Psoas muscle (tissue), 8 donors: ENCODE measurements around the gene MAPK9. TPM values are rescaled to one million over a fixed set of nuclear protein-coding genes. Genes with fewer than 3 reads are reported as not detected.
"Not testable (repeated sequence)": the region's sequence is repeated elsewhere in the genome, so short reads cannot be mapped to it uniquely, and the experiment has no call there.

Experiments
- ATAC-seq, 4 donors: fragments of 200-7000 bp; cut with Tn5 transposase; one replicate each; pipeline ENCODE4 v1.9.1; 2020; ENCODE audit warnings: moderate library complexity in 3 of 4, mild to moderate bottlenecking in 2 of 4
- DNase-seq, 2 donors: peaks; one replicate each; pipeline ENCODE4 v3.0.0-alpha.2; 2020
- H3K27ac ChIP-seq: fragments of 200-600 bp; one replicate; pipeline ENCODE4 v1.8.0; 2022
- H3K27me3 ChIP-seq, 3 donors: fragments of 200-600 bp in 1 of 3; one replicate each; pipeline versions ENCODE4 v1.6.1 to v1.8.0; 2013 to 2022; ENCODE audit warnings: low read length in 2 of 3, mild to moderate bottlenecking in 2 of 3, moderate library complexity in 1 of 3; ENCODE audit not compliant: insufficient read depth in 3 of 3
- H3K36me3 ChIP-seq, 2 donors: fragments of 200-600 bp in 1 of 2; one replicate each; pipeline versions ENCODE4 v1.6.1 to v1.8.0; 2013 to 2022; ENCODE audit warnings: low read depth in 1 of 2, mild to moderate bottlenecking in 1 of 2, moderate library complexity in 1 of 2; ENCODE audit not compliant: insufficient read depth in 1 of 2
- H3K4me1 ChIP-seq: fragments of 200-600 bp; one replicate; pipeline ENCODE4 v1.8.0; 2022
- H3K4me3 ChIP-seq: fragments of 200-600 bp; one replicate; pipeline ENCODE4 v1.8.0; 2022; ENCODE audit warnings: mild to moderate bottlenecking
- H3K9me3 ChIP-seq: fragments of 200-600 bp; one replicate; pipeline ENCODE4 v1.8.0; 2022
- CTCF ChIP-seq: fragments of 200-600 bp; IDR thresholded peaks from one replicate; pipeline ENCODE4 v1.8.0; 2022; ENCODE audit warnings: antibody characterized with exemption
- WGBS, 3 donors: extraction: QIAGEN DNeasy Blood & Tissue Kit; methylation state at CpG; one replicate each; pipeline versions ENCODE4 v1.1.6 to v1.1.7; 2013; 5-methylcytosine and 5-hydroxymethylcytosine counted together
- intact Hi-C, 2 donors: fragments of 100-400 bp; cut with DNase I; formaldehyde crosslinking; loops; one replicate each; pipeline versions ENCODE4 v1.11.0 to v1.14.2; 2022
- polyA plus RNA-seq, 3 donors: library from polyadenylated mRNA; stranded (reverse); fragments of 200-250 nt; gene quantifications; one replicate each; pipeline ENCODE4 v1.2.3, GENCODE V29; 2013
- total RNA-seq, 4 donors: library from RNA; stranded (reverse); fragmentation: NEBNext Ultra II Directional in 2 of 4; extraction: Animal tissue kit (Norgen Biotek cat#: 25700) in 2 of 4; gene quantifications; one replicate each; pipeline versions ENCODE4 v1.2.1 to v1.2.4, GENCODE V29; 2021 to 2023
- donor health status: healthy with polysubstance abuse.
- donor health status: DM: no; HTN: no; CAD: no; lungs with moderate emphysema.
- donor health status: Bipolar disorder and iron deficiency.
- donor health status: healthy.
- donor health status: DM: yes; HTN: yes; CAD: no.
- donor health status: DM: no; HTN: no; CAD: no.
- donor health status: DM: no; HTN: no; CAD: no.
- donor health status: DM: yes; HTN: yes; CAD: no.

The MAPK9 gene
- total and polyA plus RNA-seq, 7 donors, result 16.1 to 40.1 (median 34.3) TPM

GRCh38 chr5:180301253-180301652 lies 9.4 kb upstream of the MAPK9 start:
- DNase-seq, result no peak
- no peak for ATAC-seq

GRCh38 chr5:180299526-180299925 lies 7.6 kb upstream of the MAPK9 start:
- no peak for TF ChIP-seq CTCF
- Histone ChIP-seq H3K4me1 (no peaks in the 10 kb centered on the region), H3K4me3 (no peak overlapping the region), H3K9me3 (no peaks in the 10 kb centered on the region), H3K36me3 (no peaks in the 10 kb centered on the region), H3K27me3 (peaks cover 0 to 2% (median 0%) of the 10 kb centered on the region in 3 donors), H3K27ac (no peak overlapping the region)
- ATAC-seq (no peak), DNase-seq (no peak)
- WGBS, 3 donors, result 61 to 82% (median 82%) methylated on average over 3 of the region's 3 CpGs
- intact Hi-C loops, result no loop called here

More at GRCh38 chr5:180301253-180301652, 9.4 kb upstream of the MAPK9 start:
- Histone ChIP-seq H3K36me3 (no peaks in the 10 kb centered on the region), H3K9me3 (no peaks in the 10 kb centered on the region), H3K27ac (no peak overlapping the region), H3K4me3 (no peak overlapping the region), H3K4me1 (no peaks in the 10 kb centered on the region), H3K27me3 (peaks cover 0 to 2% (median 0%) of the 10 kb centered on the region in 3 donors)
- intact Hi-C loops, result no loop called here
- no peak for TF ChIP-seq CTCF
- 63 to 70% (median 65%) methylated on average over 4 of the region's 4 CpGs for WGBS, 3 donors

DNA sequence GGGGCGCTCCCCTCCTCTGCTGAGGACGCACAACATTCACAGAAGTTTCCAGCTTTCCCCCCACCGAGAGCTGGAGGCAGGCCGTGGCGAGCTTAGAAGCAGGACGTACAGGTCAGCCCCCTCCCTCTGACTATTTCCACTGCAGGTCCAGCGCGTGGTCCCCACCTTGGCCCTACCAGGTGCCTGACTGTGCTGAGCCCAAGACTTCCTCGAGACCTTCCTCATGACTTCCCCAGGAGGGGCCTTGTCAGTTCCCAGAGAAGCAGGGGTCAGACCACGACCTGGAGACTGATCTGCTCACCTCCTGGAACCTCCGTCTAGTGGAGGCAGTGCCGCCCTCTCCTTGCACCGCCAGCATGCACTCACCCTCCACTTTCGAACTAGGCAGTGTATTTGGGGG lies 7.1 kb upstream of the MAPK9 start:
- H3K36me3 ChIP-seq, DNase-seq, H3K9me3 ChIP-seq, H3K4me3 ChIP-seq, H3K27ac ChIP-seq, H3K4me1 ChIP-seq, ATAC-seq, H3K27me3 ChIP-seq, intact Hi-C loops: not testable (repeated sequence)
- WGBS, 3 donors, result 87% methylated on average over 13 to 14 of the region's 14 CpGs

DNA sequence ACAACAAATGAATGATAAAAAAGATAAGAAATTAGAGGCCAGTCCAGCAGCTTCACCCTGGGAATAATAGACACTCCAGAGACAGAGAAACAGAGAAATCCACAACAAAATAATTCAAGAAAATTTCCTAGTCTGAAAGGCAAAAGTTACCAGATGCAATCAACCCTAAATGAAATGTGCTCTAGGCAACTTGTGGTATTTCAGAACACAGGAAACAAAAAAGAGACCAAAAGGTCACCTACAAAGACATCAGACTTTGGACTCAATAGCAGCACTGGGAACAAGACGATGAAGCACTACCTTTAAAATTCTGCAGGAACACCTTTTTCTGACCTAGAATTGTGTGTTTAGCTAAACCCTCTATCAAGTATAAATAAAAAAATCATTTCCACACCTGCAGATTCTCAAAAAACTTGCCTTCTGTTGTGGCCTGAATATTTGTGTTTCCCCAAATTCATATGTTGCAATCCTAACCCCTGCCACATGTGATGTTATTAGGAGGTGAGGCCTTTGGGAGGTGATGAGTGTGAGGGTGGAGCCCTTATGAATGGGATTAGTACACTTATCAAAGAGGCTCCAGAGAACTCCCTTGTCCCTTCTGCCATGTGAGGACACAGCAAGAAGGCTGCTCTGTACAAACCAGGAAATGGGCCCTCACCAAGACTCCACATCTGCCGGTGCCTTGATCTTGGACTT lies 5.9 kb upstream of the MAPK9 start:
- Histone ChIP-seq H3K27ac (no peak overlapping the region), H3K36me3 (no peaks in the 10 kb centered on the region), H3K27me3 (peaks cover 0 to 2% (median 0%) of the 10 kb centered on the region in 3 donors), H3K4me1 (peaks cover 7% of the 10 kb centered on the region), H3K9me3 (no peaks in the 10 kb centered on the region), H3K4me3 (no peak overlapping the region)
- intact Hi-C loops, result no loop called here
- no peak for TF ChIP-seq CTCF
- ATAC-seq (no peak), DNase-seq (no peak)
- WGBS, 3 donors, result 87 to 91% (median 87%) methylated on average over 2 of the region's 2 CpGs

DNA sequence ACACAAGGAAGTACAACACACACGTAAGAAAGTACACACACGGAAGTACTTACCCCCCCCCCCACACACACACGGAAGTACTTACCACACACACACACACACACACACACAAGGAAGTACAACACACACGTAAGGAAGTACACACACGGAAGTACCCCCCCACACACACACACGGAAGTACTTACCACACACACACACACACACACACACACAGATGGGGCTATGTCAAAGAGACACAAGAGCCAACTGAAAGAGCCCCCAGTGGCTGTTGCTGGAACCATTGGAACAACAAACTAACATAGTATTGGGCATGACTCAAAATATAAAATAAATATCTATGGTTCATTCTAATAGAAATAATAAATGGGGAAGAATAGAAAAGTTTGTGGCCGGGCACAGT lies 4.9 kb upstream of the MAPK9 start:
- Histone ChIP-seq H3K4me1 (peaks cover 9% of the 10 kb centered on the region), H3K4me3 (no peak overlapping the region), H3K36me3 (no peaks in the 10 kb centered on the region), H3K9me3 (no peaks in the 10 kb centered on the region), H3K27ac (no peak overlapping the region), H3K27me3 (peaks cover 0 to 2% (median 0%) of the 10 kb centered on the region in 3 donors)
- DNase-seq (no peak), ATAC-seq (no peak)
- WGBS, 3 donors, result 50 to 55% (median 53%) methylated on average over 7 of the region's 7 CpGs
- no peak for TF ChIP-seq CTCF
- intact Hi-C loops, result no loop called here
